ENCODE results near the gene CLIC1.

- no peak for TF ChIP-seq POLR2AphosphoS5 (IDR thresholded peaks at IDR 0.05; ENCODE audit: low read length)
- TF ChIP-seq, protein P1, sequence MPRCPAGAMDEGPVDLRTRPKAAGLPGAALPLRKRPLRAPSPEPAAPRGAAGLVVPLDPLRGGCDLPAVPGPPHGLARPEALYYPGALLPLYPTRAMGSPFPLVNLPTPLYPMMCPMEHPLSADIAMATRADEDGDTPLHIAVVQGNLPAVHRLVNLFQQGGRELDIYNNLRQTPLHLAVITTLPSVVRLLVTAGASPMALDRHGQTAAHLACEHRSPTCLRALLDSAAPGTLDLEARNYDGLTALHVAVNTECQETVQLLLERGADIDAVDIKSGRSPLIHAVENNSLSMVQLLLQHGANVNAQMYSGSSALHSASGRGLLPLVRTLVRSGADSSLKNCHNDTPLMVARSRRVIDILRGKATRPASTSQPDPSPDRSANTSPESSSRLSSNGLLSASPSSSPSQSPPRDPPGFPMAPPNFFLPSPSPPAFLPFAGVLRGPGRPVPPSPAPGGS (IDR thresholded peaks at IDR 0.05; ENCODE audit: borderline replicate concordance, insufficient read depth, low read depth, low read length, poor library complexity, severe bottlenecking) = no peak
- no peak for TF ChIP-seq ZNF384 (IDR thresholded peaks at IDR 0.05; ENCODE audit: borderline replicate concordance, low read depth, low read length)
- TF ChIP-seq, protein P2, sequence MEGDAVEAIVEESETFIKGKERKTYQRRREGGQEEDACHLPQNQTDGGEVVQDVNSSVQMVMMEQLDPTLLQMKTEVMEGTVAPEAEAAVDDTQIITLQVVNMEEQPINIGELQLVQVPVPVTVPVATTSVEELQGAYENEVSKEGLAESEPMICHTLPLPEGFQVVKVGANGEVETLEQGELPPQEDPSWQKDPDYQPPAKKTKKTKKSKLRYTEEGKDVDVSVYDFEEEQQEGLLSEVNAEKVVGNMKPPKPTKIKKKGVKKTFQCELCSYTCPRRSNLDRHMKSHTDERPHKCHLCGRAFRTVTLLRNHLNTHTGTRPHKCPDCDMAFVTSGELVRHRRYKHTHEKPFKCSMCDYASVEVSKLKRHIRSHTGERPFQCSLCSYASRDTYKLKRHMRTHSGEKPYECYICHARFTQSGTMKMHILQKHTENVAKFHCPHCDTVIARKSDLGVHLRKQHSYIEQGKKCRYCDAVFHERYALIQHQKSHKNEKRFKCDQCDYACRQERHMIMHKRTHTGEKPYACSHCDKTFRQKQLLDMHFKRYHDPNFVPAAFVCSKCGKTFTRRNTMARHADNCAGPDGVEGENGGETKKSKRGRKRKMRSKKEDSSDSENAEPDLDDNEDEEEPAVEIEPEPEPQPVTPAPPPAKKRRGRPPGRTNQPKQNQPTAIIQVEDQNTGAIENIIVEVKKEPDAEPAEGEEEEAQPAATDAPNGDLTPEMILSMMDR (IDR thresholded peaks at IDR 0.05 in 2 of 3, conservative IDR thresholded peaks at IDR 0.05 in 1 of 3; ENCODE audit: control insufficient read depth in 2 of 3, extremely low read depth in 1 of 3, insufficient read depth in 1 of 3, low read depth in 3 of 3, low read length in 3 of 3) = no peak
- no peak for TF ChIP-seq USF2 (IDR thresholded peaks at IDR 0.05; ENCODE audit: borderline replicate concordance, low read depth, low read length)
- no peak for TF ChIP-seq POLR2AphosphoS2 (IDR thresholded peaks at IDR 0.05; ENCODE audit: low read depth, low read length)
- TF ChIP-seq YY1 (IDR thresholded peaks at IDR 0.05; ENCODE audit: low read depth, low read length) = no peak; the same call in 1 of the 2 replicates
- no peak for TF ChIP-seq ATF2 (IDR thresholded peaks at IDR 0.05; ENCODE audit: low read length)
Measured at GRCh38 chr6:31727717-31728671, 8.3 kb downstream of the CLIC1 start.

Data from GM12878 (cell line).